KMS-11 (cell line): ENCODE data around the gene TBL1X.

Experiments
- H2AFZ ChIP-seq: fragments of 200-600 bp; sonication (generic); 2 replicates; pipeline ENCODE4 v1.6.1; 2016; ENCODE audit warnings: antibody characterized with exemption, mixed run types, low read depth
- H3K27ac ChIP-seq: fragments of 200-600 bp; sonication (generic); 2 replicates; pipeline ENCODE4 v1.6.1; 2016; ENCODE audit warnings: mild to moderate bottlenecking, mixed run types
- H3K27me3 ChIP-seq: fragments of 200-600 bp; sonication (generic); 2 replicates; pipeline ENCODE4 v1.6.1; 2017; ENCODE audit warnings: mild to moderate bottlenecking, low read depth, mixed run types, moderate library complexity; ENCODE audit not compliant: insufficient read depth
- H3K36me3 ChIP-seq: fragments of 200-600 bp; sonication (generic); 2 replicates; pipeline ENCODE4 v1.6.1; 2017; ENCODE audit warnings: mild to moderate bottlenecking, mixed run types; ENCODE audit not compliant: insufficient read depth
- H3K4me1 ChIP-seq: fragments of 200-600 bp; sonication (generic); 2 replicates; pipeline ENCODE4 v1.6.1; 2016; ENCODE audit warnings: mild to moderate bottlenecking, low read depth, mixed run types; ENCODE audit not compliant: poor library complexity, severe bottlenecking
- H3K4me2 ChIP-seq: fragments of 200-600 bp; sonication (generic); 2 replicates; pipeline ENCODE4 v1.7.0; 2016; ENCODE audit warnings: mild to moderate bottlenecking, mixed run types
- H3K4me3 ChIP-seq: fragments of 200-600 bp; sonication (generic); IDR thresholded peaks from 2 replicates; pipeline ENCODE4 v1.6.1; 2017; ENCODE audit warnings: low read depth, low read length, mixed read lengths; ENCODE audit not compliant: insufficient read depth
- H3K79me2 ChIP-seq: fragments of 200-600 bp; sonication (generic); 2 replicates; pipeline ENCODE4 v1.6.1; 2016; ENCODE audit warnings: low read depth, mixed run types; ENCODE audit not compliant: insufficient read depth
- H3K9ac ChIP-seq: fragments of 200-600 bp; sonication (generic); 2 replicates; pipeline ENCODE4 v1.6.1; 2016; ENCODE audit warnings: mild to moderate bottlenecking, mixed run types
- H4K20me1 ChIP-seq: fragments of 200-600 bp; sonication (generic); 2 replicates; pipeline ENCODE4 v1.6.1; 2016; ENCODE audit warnings: mild to moderate bottlenecking, mixed run types; ENCODE audit not compliant: insufficient read depth
- TF ChIP-seq, protein P1 (sequence below): fragments of 200-600 bp; sonication (generic); conservative IDR thresholded peaks from 2 replicates; pipeline ENCODE4 v1.6.1; 2017; ENCODE audit warnings: low read depth, mild to moderate bottlenecking, antibody characterized with exemption, low read length, moderate library complexity, mixed read lengths

Gene TBL1X

DNA sequence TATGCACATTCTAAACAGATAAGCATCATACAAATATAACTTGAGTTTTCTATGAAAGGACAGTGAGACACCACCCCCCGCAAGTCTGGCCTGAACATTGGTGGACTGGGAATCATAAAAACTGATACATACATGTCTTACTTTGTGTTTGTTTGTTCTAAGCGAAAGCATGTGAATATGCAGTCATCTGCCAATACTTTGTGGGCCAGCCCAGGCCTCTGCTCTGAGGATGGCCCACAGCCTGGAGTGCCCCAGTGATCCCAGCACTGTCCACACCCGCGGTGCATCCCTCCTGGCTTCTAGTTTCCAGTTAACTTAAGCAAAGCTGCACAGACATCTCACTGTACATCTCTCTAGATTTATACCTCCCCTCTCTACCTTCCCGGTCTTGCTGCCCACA, 154.3 kb downstream of the TBL1X start:
- Histone ChIP-seq H3K4me3 (no peak overlapping the region), H3K27ac (no peak overlapping the region), H3K4me2 (no peak overlapping the region), H3K79me2 (no peaks in the 10 kb centered on the region; the same call in 1 of the 2 replicates), H3K36me3 (no peaks in the 10 kb centered on the region), H3K4me1 (no peaks in the 10 kb centered on the region), H2AFZ (no peak overlapping the region), H3K9ac (no peak overlapping the region), H4K20me1 (no peaks in the 10 kb centered on the region), H3K27me3 (no peaks in the 10 kb centered on the region)
- TF ChIP-seq, protein P1, sequence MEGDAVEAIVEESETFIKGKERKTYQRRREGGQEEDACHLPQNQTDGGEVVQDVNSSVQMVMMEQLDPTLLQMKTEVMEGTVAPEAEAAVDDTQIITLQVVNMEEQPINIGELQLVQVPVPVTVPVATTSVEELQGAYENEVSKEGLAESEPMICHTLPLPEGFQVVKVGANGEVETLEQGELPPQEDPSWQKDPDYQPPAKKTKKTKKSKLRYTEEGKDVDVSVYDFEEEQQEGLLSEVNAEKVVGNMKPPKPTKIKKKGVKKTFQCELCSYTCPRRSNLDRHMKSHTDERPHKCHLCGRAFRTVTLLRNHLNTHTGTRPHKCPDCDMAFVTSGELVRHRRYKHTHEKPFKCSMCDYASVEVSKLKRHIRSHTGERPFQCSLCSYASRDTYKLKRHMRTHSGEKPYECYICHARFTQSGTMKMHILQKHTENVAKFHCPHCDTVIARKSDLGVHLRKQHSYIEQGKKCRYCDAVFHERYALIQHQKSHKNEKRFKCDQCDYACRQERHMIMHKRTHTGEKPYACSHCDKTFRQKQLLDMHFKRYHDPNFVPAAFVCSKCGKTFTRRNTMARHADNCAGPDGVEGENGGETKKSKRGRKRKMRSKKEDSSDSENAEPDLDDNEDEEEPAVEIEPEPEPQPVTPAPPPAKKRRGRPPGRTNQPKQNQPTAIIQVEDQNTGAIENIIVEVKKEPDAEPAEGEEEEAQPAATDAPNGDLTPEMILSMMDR: no peak

DNA sequence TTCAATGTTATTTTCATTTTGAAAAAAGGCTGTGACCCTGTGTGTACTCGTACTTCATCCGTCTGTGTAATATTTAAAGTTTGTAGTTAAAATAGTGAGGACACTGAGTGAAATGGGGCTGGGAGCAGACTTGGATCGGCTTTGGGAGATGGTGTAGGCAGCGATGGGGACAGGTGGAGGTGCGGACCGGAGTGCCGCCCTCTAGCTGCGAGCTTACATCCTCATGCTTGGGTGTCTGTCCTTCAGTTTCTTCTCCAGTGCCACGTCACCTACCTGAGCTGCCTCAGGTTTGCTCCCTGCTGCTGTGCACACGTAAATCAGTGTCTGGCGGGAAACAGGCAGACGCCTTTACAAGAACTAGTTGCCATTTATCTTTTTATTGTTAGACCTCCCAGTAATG, 154.7 kb downstream of the TBL1X start:
- TF ChIP-seq, protein P1: no peak
- H3K4me1 ChIP-seq: no peaks in the 10 kb centered on the region
- H3K79me2 ChIP-seq: no peaks in the 10 kb centered on the region; the same call in 1 of the 2 replicates
- H4K20me1 ChIP-seq: no peaks in the 10 kb centered on the region
- H3K27me3 ChIP-seq: no peaks in the 10 kb centered on the region
- no peak overlapping the region for H3K4me3 ChIP-seq
- H3K4me2 ChIP-seq: no peak overlapping the region
- H3K27ac ChIP-seq: no peak overlapping the region
- no peaks in the 10 kb centered on the region for H3K36me3 ChIP-seq
- no peak overlapping the region for H2AFZ ChIP-seq
- no peak overlapping the region for H3K9ac ChIP-seq

- H3K27ac ChIP-seq: no peak overlapping the region
- no peak overlapping the region for H3K9ac ChIP-seq
- H3K36me3 ChIP-seq: no peaks in the 10 kb centered on the region
- H3K4me3 ChIP-seq: no peak overlapping the region
- no peaks in the 10 kb centered on the region for H3K4me1 ChIP-seq
- H3K79me2 ChIP-seq: no peaks in the 10 kb centered on the region; the same call in 1 of the 2 replicates
- H2AFZ ChIP-seq: no peak overlapping the region
- H3K27me3 ChIP-seq: no peaks in the 10 kb centered on the region
- no peaks in the 10 kb centered on the region for H4K20me1 ChIP-seq
- no peak overlapping the region for H3K4me2 ChIP-seq
- TF ChIP-seq, protein P1: no peak
Observed at GRCh38 chrX:9622128-9622527, 157.3 kb downstream of the TBL1X start.

DNA sequence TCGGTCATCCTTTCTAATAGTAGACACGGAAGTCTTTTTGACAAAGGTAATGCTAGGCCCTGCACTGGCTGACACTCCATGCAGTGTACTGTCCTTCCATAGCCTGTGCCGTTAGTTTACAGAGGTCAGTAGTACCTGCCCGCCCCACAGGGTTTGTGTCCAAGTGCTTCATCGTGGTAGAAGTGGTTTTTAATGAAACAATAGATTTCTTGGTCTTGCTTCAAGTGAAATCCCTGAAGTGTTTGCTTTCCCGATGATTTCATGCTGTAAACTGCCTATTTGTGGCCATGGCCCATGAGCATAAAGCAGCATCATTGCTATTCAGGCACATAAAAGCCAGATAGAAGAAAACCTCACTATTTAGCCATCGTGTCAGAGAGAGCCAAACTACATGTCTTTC, 161.5 kb downstream of the TBL1X start:
- no peaks in the 10 kb centered on the region for H3K27me3 ChIP-seq
- H3K9ac ChIP-seq: no peak overlapping the region
- no peaks in the 10 kb centered on the region; the same call in 1 of the 2 replicates for H3K79me2 ChIP-seq
- H3K4me3 ChIP-seq: no peak overlapping the region
- H2AFZ ChIP-seq: no peak overlapping the region
- TF ChIP-seq, protein P1: no peak
- no peak overlapping the region for H3K4me2 ChIP-seq
- no peaks in the 10 kb centered on the region for H3K36me3 ChIP-seq
- no peak overlapping the region for H3K27ac ChIP-seq
- peaks cover 9% of the 10 kb centered on the region for H3K4me1 ChIP-seq
- no peaks in the 10 kb centered on the region for H4K20me1 ChIP-seq
